T-helper 2 cell treated with Interferon-gamma antibody and Interleukin-4, amounts not matched to agents 5 μg/mL and 100 μg/mL, for 36 hours (primary cell): ENCODE data around the gene SRP72.

Source experiments
- DNase-seq: peaks from one replicate; pipeline ENCODE4 v3.0.0; 2021; ENCODE audit warnings: low spot score
- H3K27ac Mint-ChIP-seq: one replicate; pipeline ENCODE4 v1.8.0; 2021; ENCODE audit warnings: mild to moderate bottlenecking, mixed read lengths
- H3K27me3 Mint-ChIP-seq: one replicate; pipeline ENCODE4 v1.8.0; 2021; ENCODE audit warnings: low read depth, mixed read lengths
- H3K36me3 Mint-ChIP-seq: one replicate; pipeline ENCODE4 v1.8.0; 2021; ENCODE audit warnings: low read depth, mixed read lengths
- H3K4me1 Mint-ChIP-seq: one replicate; pipeline ENCODE4 v1.8.0; 2021; ENCODE audit warnings: low read depth, mixed read lengths
- H3K4me3 Mint-ChIP-seq: one replicate; pipeline ENCODE4 v1.8.0; 2022; ENCODE audit warnings: mild to moderate bottlenecking, moderate library complexity, mixed read lengths
- H3K9me3 Mint-ChIP-seq: one replicate; pipeline ENCODE4 v1.8.0; 2021; ENCODE audit warnings: mixed read lengths

The SRP72 gene

DNA sequence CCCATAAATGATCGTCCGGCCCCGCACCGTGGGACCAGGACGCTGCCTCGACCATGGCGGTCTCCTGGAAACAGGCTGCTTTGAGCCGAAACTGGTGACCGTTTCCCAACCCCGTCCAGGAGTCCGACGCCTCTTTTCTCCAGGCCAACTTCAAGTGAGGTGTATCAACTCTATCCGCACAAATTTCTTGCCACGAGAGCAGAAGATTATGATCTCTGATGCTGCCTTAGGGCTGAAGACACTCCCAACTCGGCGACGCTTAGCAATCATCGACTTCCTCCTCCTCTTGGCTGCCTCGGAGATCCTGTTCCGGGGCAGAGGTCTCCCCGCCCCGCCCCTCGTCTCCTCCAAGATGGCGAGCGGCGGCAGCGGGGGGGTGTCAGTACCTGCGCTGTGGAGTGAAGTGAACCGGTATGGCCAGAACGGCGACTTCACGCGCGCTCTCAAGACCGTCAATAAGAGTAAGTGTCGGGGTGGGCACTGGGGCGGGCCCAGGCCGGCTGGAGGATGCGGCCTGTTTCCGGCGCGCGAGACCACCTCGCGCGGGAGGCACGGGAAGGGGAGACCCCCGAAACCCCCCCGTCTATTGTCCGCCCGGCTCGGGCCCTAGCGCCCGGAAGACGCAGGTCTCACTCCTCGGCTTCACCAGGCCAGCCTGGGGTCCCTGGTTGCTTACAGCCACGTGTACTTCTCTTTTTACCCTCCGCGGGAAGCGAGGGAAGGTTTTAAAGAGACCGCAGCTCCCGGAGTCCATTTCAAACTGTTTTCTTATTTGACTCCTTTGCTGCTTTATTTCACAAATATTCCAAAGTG lies at the start of gene SRP72:
Gene SRP72, plus strand, starts transcription at position 334 of the 813 bp plus-strand sequence. Its CDS starts 19 bp downstream, at position 353.
- peaks cover 51% of the 10 kb centered on the region for H3K36me3 Mint-ChIP-seq
- peak; percentile 88 for DNase-seq
- H3K4me3 Mint-ChIP-seq: peak within 1 kb of the TSS; percentile 100
- H3K4me1 Mint-ChIP-seq: peaks cover 45% of the 10 kb centered on the region
- peak within 1 kb of the TSS; percentile 98 for H3K27ac Mint-ChIP-seq
- no peaks in the 10 kb centered on the region for H3K27me3 Mint-ChIP-seq
- H3K9me3 Mint-ChIP-seq: no peaks in the 10 kb centered on the region

GRCh38 chr4:56424176-56424575 lies 43.2 kb upstream of the SRP72 start:
- peaks cover 7% of the 10 kb centered on the region for H3K36me3 Mint-ChIP-seq
- H3K27me3 Mint-ChIP-seq: no peaks in the 10 kb centered on the region
- H3K4me3 Mint-ChIP-seq: no peak overlapping the region
- H3K27ac Mint-ChIP-seq: no peak overlapping the region
- peaks cover 12% of the 10 kb centered on the region for H3K4me1 Mint-ChIP-seq
- H3K9me3 Mint-ChIP-seq: peaks cover 4% of the 10 kb centered on the region
- DNase-seq: no peak

DNA sequence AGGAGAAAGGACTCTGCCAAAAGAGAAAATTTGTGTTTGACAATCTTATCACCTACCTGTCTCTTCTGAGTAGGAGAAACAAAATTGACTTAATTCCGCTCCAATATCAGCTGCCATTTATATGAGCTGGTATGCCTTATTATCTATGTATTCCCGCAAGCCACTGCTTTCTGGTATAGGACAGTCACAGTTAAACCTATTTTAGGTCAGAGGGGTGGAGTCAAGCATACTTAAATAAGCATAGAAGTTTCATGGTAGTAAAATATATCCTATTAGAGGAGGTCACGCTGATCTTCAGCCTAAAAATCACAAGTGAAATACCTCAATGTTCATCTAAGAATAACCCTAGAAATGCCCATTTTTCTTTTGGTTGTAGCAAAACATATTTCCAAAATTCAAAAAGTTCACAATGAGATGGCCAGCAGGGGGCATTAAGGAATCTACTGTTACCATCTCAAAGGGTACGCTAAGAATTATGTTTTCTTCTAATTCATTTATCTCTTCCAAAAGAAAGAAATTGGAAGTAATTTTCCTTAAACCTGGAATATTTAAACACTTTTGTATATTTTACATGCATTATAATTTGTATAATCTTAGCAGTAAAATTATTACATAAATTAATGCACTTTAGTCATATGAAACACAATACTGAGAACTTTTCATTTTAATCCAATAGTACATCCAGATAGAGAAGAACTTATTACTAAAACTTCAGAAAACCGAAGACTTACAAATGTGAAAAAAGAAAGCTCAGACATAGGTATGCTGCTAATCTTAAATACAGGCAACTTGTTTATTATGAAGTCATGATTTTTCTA lies 42.5 kb upstream of the SRP72 start:
- no peak overlapping the region for H3K4me3 Mint-ChIP-seq
- no peaks in the 10 kb centered on the region for H3K27me3 Mint-ChIP-seq
- no peak overlapping the region for H3K27ac Mint-ChIP-seq

GRCh38 chr4:56425518-56425917 lies 41.9 kb upstream of the SRP72 start:
- H3K27ac Mint-ChIP-seq: no peak overlapping the region
- H3K27me3 Mint-ChIP-seq: no peaks in the 10 kb centered on the region
- peaks cover 13% of the 10 kb centered on the region for H3K4me1 Mint-ChIP-seq
- peaks cover 7% of the 10 kb centered on the region for H3K36me3 Mint-ChIP-seq
- H3K4me3 Mint-ChIP-seq: no peak overlapping the region
- peaks cover 4% of the 10 kb centered on the region for H3K9me3 Mint-ChIP-seq
- no peak for DNase-seq

More for the DNA sequence above, 42.5 kb upstream of the SRP72 start:
- Mint-ChIP-seq H3K4me1 (peaks cover 15% of the 10 kb centered on the region), H3K36me3 (peaks cover 7% of the 10 kb centered on the region), H3K9me3 (peaks cover 4% of the 10 kb centered on the region)
- no peak for DNase-seq

GRCh38 chr4:56426273-56426672 lies 41.1 kb upstream of the SRP72 start:
- no peaks in the 10 kb centered on the region for H3K27me3 Mint-ChIP-seq
- DNase-seq: no peak
- H3K27ac Mint-ChIP-seq: no peak overlapping the region
- no peak overlapping the region for H3K4me3 Mint-ChIP-seq
- peaks cover 7% of the 10 kb centered on the region for H3K36me3 Mint-ChIP-seq
- peaks cover 4% of the 10 kb centered on the region for H3K9me3 Mint-ChIP-seq
- peaks cover 14% of the 10 kb centered on the region for H3K4me1 Mint-ChIP-seq

- Mint-ChIP-seq H3K4me3 (no peak overlapping the region), H3K9me3 (peaks cover 4% of the 10 kb centered on the region), H3K27ac (no peak overlapping the region), H3K36me3 (peaks cover 7% of the 10 kb centered on the region), H3K27me3 (no peaks in the 10 kb centered on the region), H3K4me1 (peaks cover 15% of the 10 kb centered on the region)
- no peak for DNase-seq
Measured at GRCh38 chr4:56427179-56427578, 40.2 kb upstream of the SRP72 start.

DNA sequence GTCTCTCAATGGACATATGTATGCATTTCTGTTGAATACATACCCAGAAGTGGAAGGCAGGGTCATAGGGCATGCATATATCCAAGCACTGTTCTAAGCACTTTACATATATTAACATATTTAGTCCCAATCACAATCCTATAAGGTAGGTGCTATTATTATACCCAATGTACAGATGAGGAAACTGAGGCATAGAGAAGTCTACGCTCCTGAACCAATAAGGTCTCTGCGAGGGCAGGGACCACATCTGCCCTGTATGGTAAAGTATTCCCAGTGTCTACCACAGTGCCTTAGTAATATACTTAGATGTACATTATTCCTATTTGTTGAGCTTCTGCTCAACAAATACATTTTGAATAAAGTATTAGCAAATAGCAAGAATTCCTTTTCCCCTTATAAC lies 37.2 kb upstream of the SRP72 start:
- peaks cover 24% of the 10 kb centered on the region for H3K4me1 Mint-ChIP-seq

DNA sequence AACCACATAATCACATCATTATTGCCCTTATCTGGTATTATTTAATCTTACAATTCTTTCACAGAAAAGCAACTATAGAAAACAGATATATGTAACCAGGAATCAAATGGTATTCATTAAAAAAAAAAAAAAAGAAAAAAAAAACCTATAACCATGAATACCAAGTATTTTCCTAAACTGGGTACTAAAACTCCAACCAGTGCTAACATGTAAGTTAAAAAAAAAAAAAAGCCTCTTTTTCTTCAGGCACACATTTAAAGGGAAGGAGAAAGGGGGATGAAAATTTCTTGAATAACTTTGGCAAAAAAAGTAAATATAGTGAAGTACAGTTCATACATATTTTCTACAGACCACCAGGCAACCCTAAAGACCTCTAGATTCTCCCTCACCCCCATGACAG lies 34.1 kb upstream of the SRP72 start:
- no peaks in the 10 kb centered on the region for H3K9me3 Mint-ChIP-seq
- peaks cover 24% of the 10 kb centered on the region for H3K4me1 Mint-ChIP-seq

More for the DNA sequence above, 37.2 kb upstream of the SRP72 start:
- Mint-ChIP-seq H3K4me3 (no peak overlapping the region), H3K27ac (no peak overlapping the region), H3K27me3 (no peaks in the 10 kb centered on the region), H3K9me3 (peaks cover 4% of the 10 kb centered on the region), H3K36me3 (peaks cover 7% of the 10 kb centered on the region)
- DNase-seq: no peak

DNA sequence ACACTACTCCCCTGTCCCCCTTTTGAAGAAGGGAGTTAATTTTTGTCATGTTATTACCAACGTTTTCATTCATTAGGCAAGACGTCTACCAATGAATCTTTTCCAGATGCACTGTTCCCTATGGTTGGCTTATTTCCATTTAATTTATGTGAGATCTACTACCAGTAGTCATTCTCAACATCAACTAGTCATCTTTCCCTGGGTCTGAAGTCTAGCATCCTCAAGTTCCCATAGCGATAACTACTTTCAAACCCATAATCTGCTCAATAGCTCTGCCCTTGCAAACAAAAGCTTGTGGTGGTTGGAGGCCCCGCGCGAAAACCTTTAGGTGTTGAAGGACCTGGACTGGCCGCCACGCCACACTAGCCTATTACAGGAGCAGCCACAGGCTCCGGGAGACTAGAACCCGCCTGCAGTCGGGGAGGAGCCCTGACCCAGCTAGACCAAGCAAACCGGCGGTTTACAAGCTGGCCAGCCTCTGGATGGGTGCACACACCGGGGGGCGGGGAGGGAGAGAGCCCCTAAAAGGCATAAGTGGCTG lies 32.7 kb upstream of the SRP72 start:
- peak; percentile 31 for DNase-seq
- Mint-ChIP-seq H3K4me3 (peak overlapping the region; percentile 93), H3K36me3 (peaks cover 11% of the 10 kb centered on the region), H3K9me3 (no peaks in the 10 kb centered on the region), H3K27ac (peak overlapping the region; percentile 79), H3K27me3 (no peaks in the 10 kb centered on the region), H3K4me1 (peaks cover 28% of the 10 kb centered on the region)

More for the DNA sequence above, 34.1 kb upstream of the SRP72 start:
- H3K4me3 Mint-ChIP-seq: peak overlapping the region; percentile 93
- H3K27ac Mint-ChIP-seq: no peak overlapping the region
- H3K27me3 Mint-ChIP-seq: no peaks in the 10 kb centered on the region
- H3K36me3 Mint-ChIP-seq: peaks cover 5% of the 10 kb centered on the region
- DNase-seq: no peak

DNA sequence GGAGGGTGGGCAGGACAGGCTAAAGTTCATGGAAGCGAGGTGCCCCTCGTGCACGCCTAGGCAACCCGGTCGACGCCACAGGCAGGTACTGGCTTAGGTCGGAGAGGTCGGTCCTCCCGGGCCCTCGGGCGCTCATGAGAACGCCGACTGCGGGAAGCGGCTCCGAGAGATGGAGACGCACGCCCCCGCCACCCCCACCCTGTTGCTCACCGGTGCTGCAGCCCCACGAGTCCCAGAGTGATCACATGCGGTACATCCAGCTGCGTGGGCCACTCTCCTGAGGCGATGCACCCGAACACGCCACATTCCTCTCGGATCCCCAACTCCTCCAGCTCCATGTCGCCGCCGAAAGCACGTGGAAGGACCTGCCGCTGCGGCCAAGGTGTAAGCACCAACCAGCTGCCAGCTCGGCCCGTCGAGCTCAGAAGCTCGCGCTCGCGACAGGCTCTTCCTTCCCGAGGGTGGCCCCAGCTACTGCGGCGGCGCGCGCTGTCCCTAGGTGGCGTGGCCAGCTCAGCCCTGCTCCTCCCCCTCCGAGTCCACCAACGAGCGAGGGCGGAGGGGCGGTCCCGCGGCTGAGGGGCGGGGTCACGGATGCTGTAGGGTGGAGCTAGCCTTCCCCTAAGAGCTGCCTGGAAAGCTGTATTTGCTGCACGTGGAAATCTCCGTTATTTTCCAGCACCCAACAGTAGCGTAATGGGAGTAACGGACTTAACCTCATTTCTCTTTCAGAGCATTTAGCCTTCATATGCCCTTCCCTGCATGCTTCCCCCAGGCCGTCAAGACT lies 32.1 kb upstream of the SRP72 start, which contains the start of gene PPAT:
Gene PPAT, minus strand, starts transcription at position 476 of the 787 bp plus-strand sequence. Its CDS starts 138 bp downstream, at position 338.
- no peaks in the 10 kb centered on the region for H3K9me3 Mint-ChIP-seq
- peak within 1 kb of the TSS; percentile 97 for H3K27ac Mint-ChIP-seq
- peaks cover 30% of the 10 kb centered on the region for H3K4me1 Mint-ChIP-seq
- DNase-seq: peak; percentile 96
- no peaks in the 10 kb centered on the region for H3K27me3 Mint-ChIP-seq
- H3K36me3 Mint-ChIP-seq: peaks cover 14% of the 10 kb centered on the region
- peak within 1 kb of the TSS; percentile 93 for H3K4me3 Mint-ChIP-seq

- Mint-ChIP-seq H3K27ac (peak overlapping the region; percentile 11), H3K4me3 (no peak overlapping the region), H3K4me1 (peaks cover 43% of the 10 kb centered on the region), H3K9me3 (no peaks in the 10 kb centered on the region), H3K27me3 (no peaks in the 10 kb centered on the region), H3K36me3 (peaks cover 34% of the 10 kb centered on the region)
- DNase-seq: no peak
Measured at GRCh38 chr4:56438766-56439165, 28.7 kb upstream of the SRP72 start.

DNA sequence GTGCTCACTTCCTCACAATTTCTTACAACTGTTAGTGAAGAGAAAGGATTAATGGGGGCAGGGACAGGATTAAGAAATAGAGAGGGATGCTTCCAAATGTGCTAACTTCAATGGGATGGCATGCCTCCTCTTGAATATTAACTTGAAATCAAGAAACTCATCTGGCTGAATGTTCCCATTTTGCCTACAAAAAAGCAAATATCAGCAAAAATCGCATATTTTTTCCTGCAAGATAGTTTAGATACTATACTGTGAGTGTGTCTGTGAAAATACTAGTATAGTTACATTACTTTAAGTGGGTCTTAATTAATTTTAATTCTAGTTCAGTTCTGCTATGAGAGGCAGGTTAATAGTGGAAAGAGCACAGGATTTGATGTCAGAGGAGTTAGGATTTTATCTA lies 26.4 kb upstream of the SRP72 start:
- DNase-seq: no peak
- no peak overlapping the region for H3K4me3 Mint-ChIP-seq
- H3K27me3 Mint-ChIP-seq: no peaks in the 10 kb centered on the region
- no peak overlapping the region for H3K27ac Mint-ChIP-seq
- no peaks in the 10 kb centered on the region for H3K9me3 Mint-ChIP-seq
- H3K36me3 Mint-ChIP-seq: peaks cover 49% of the 10 kb centered on the region
- H3K4me1 Mint-ChIP-seq: peaks cover 50% of the 10 kb centered on the region

GRCh38 chr4:56444719-56445118 lies 22.7 kb upstream of the SRP72 start:
- no peak overlapping the region for H3K4me3 Mint-ChIP-seq
- no peaks in the 10 kb centered on the region for H3K27me3 Mint-ChIP-seq
- H3K4me1 Mint-ChIP-seq: peaks cover 52% of the 10 kb centered on the region
- peaks cover 3% of the 10 kb centered on the region for H3K9me3 Mint-ChIP-seq
- no peak for DNase-seq
- H3K27ac Mint-ChIP-seq: peak overlapping the region; percentile 35
- peaks cover 66% of the 10 kb centered on the region for H3K36me3 Mint-ChIP-seq
